RWPE2 (cell line): ENCODE data around the gene AKR7A2.

Experiments
- ATAC-seq: fragments of 200-7000 bp; cut with Tn5 transposase; 3 replicates; pipeline ENCODE4 v1.9.1; 2021; ENCODE audit warnings: low read depth
- DNase-seq: peaks from one replicate; pipeline ENCODE4 v3.0.0-alpha.2; 2020; ENCODE audit warnings: low spot score
- H3K27ac ChIP-seq: fragments of 450-650 bp; 2 replicates; pipeline ENCODE4 v1.5.1; 2017; ENCODE audit warnings: mild to moderate bottlenecking; ENCODE audit not compliant: poor library complexity, severe bottlenecking
- H3K27me3 ChIP-seq: fragments of 250-450 bp; sonication (Bioruptor Pico); 2 replicates; pipeline ENCODE4 v1.5.1; 2021; ENCODE audit warnings: mild to moderate bottlenecking, moderate library complexity; ENCODE audit not compliant: insufficient read depth, poor library complexity, severe bottlenecking
- H3K36me3 ChIP-seq: fragments of 250-450 bp; sonication (Bioruptor Pico); 2 replicates; pipeline ENCODE4 v1.5.1; 2020; ENCODE audit warnings: low read depth, mild to moderate bottlenecking, moderate library complexity
- H3K4me1 ChIP-seq: fragments of 250-450 bp; sonication (Bioruptor Pico); 2 replicates; pipeline ENCODE4 v1.5.1; 2021; ENCODE audit warnings: mild to moderate bottlenecking, moderate library complexity; ENCODE audit not compliant: insufficient read depth, poor library complexity, severe bottlenecking
- H3K4me3 ChIP-seq: fragments of 250-450 bp; sonication (Bioruptor Pico); 2 replicates; pipeline ENCODE4 v1.5.1; 2021; ENCODE audit warnings: mild to moderate bottlenecking, moderate library complexity; ENCODE audit not compliant: severe bottlenecking
- H3K9me3 ChIP-seq: fragments of 250-450 bp; sonication (Bioruptor Pico); 2 replicates; pipeline ENCODE4 v1.5.1; 2021; ENCODE audit warnings: mild to moderate bottlenecking, moderate library complexity; ENCODE audit not compliant: severe bottlenecking
- TF ChIP-seq, protein P1 (sequence below): fragments of 450-650 bp; IDR thresholded peaks from one replicate; pipeline ENCODE4 v1.5.1; 2017; ENCODE audit warnings: mild to moderate bottlenecking, moderate library complexity; ENCODE audit not compliant: poor library complexity, severe bottlenecking

AKR7A2 gene

DNA sequence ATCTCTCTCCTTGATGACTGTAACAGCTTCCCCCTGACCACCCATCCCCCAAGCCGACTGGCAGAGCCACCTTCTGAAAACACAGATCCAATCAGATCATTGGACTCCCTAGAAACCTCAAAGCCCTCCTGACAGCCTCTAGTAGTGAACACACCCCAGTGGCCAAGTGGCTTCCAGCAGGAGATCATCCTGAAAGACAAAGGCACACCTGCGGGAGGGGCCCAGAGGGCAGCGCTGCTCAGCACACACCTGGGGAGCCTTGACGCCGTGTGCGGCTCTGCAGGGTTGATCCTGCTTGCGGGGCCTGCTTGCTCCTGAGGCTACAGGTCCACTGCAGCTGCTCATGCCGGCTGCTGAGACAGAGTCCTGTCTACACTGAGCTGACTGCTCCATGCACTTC is 41.7 kb upstream of the AKR7A2 start:
- ATAC-seq (peak; percentile 31; the same call in 1 of the 3 replicates), DNase-seq (no peak)
- Histone ChIP-seq H3K4me1 (no peaks in the 10 kb centered on the region), H3K27me3 (no peaks in the 10 kb centered on the region), H3K36me3 (peaks cover 61% of the 10 kb centered on the region), H3K9me3 (no peaks in the 10 kb centered on the region), H3K4me3 (no peak overlapping the region), H3K27ac (no peak overlapping the region)
- TF ChIP-seq, protein P1, sequence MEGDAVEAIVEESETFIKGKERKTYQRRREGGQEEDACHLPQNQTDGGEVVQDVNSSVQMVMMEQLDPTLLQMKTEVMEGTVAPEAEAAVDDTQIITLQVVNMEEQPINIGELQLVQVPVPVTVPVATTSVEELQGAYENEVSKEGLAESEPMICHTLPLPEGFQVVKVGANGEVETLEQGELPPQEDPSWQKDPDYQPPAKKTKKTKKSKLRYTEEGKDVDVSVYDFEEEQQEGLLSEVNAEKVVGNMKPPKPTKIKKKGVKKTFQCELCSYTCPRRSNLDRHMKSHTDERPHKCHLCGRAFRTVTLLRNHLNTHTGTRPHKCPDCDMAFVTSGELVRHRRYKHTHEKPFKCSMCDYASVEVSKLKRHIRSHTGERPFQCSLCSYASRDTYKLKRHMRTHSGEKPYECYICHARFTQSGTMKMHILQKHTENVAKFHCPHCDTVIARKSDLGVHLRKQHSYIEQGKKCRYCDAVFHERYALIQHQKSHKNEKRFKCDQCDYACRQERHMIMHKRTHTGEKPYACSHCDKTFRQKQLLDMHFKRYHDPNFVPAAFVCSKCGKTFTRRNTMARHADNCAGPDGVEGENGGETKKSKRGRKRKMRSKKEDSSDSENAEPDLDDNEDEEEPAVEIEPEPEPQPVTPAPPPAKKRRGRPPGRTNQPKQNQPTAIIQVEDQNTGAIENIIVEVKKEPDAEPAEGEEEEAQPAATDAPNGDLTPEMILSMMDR = no peak

DNA sequence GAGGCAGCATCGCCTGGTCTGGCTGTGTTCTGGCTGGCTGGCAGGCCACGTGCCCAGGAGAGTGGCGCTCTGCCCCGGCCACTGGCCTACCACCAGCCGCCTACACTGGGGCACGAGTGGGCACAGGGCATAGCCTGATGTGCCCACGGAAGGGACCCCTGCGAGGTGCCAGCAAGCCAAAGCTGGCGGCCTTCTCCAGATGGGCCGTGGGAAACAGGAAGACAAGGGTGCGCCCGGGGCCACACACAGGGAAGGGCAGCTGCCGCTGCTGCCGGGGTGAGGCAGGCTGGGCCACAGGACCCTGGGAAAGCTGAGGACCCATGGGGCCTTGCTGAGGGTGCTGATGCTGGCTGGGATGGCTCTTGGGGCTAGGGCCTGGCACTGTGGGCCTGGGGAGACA is 40.9 kb upstream of the AKR7A2 start:
- ATAC-seq (no peak), DNase-seq (no peak)
- TF ChIP-seq, protein P1 = no peak
- no peak overlapping the region for H3K27ac ChIP-seq
- H3K9me3 ChIP-seq = no peaks in the 10 kb centered on the region
- H3K27me3 ChIP-seq = no peaks in the 10 kb centered on the region
- no peaks in the 10 kb centered on the region for H3K4me1 ChIP-seq
- H3K36me3 ChIP-seq = peaks cover 61% of the 10 kb centered on the region
- no peak overlapping the region for H3K4me3 ChIP-seq

DNA sequence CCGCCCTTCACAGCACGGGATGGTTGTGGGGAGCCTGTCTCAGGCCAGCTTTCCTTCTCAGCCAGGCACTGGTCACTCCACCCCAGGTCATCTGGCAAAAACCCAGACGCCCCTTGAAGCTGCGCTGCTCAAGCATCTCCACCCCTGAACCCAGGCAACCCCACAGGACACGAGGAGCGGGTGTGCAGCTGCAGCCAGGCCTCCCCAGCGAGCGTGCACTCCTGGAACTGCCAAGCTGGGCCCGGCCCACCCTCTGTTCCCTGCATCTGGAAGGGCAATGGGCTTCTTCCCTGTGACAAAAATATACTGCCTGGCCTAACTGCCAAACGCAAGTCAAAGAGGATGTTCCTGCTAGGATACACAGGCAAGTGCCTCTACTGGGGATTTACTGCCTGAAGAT is 39.9 kb upstream of the AKR7A2 start:
- Histone ChIP-seq H3K4me3 (no peak overlapping the region), H3K27me3 (no peaks in the 10 kb centered on the region), H3K36me3 (peaks cover 58% of the 10 kb centered on the region), H3K9me3 (no peaks in the 10 kb centered on the region), H3K27ac (no peak overlapping the region), H3K4me1 (no peaks in the 10 kb centered on the region)
- TF ChIP-seq, protein P1 = no peak
- ATAC-seq = no peak
- no peak for DNase-seq

DNA sequence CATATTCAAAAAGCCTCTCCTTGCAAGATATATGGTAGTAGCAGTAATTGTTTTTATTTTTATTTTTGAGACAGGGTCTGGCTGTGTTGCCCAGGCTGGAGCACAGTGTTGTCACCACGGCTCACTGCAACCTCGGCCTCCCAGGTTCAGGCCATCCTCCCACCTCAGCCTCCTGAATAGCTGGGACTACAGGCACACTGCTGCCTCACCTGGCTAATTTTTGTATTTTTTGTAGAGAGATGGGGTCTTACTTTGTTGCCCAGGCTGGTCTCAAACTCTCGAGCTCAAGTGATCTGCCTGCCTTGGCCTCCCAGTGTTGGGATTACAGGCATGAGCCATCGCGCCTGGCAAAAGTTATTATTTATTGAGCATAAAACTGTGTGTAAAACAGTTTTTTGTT is 38.6 kb upstream of the AKR7A2 start:
- no peaks in the 10 kb centered on the region for H3K4me1 ChIP-seq
- H3K4me3 ChIP-seq = no peak overlapping the region
- DNase-seq (no peak), ATAC-seq (no peak)
- no peaks in the 10 kb centered on the region for H3K9me3 ChIP-seq
- H3K27me3 ChIP-seq = no peaks in the 10 kb centered on the region
- H3K36me3 ChIP-seq = peaks cover 47% of the 10 kb centered on the region
- TF ChIP-seq, protein P1 = no peak
- H3K27ac ChIP-seq = no peak overlapping the region

DNA sequence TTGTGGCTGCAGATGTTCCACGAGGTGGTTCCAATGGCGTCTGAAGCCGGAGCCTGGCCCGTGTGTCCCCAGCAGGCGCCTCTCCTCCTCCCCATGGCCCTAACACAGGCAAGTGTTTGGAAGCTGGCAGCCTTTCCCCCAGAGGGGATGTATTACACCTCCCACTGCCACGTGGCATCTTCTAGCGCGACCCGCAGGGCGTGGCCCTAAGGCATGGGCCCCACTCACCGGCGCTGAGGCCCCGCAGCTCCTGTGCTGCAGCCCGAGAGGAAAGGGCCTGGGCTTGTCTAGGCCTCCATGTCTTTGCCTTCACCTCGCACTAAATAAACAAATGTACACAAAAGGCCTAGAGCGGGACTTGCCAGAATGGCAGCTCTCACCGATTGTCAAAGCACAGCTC is 38.1 kb upstream of the AKR7A2 start:
- TF ChIP-seq, protein P1 = no peak

More for the DNA sequence above, 38.1 kb upstream of the AKR7A2 start:
- Histone ChIP-seq H3K9me3 (no peaks in the 10 kb centered on the region), H3K4me3 (no peak overlapping the region), H3K4me1 (no peaks in the 10 kb centered on the region), H3K27ac (no peak overlapping the region), H3K27me3 (no peaks in the 10 kb centered on the region), H3K36me3 (peaks cover 47% of the 10 kb centered on the region)
- ATAC-seq (no peak), DNase-seq (no peak)
